IPS DF 4.7 (cell line): ENCODE measurements around the gene SRSF2.
"Not testable (repeated sequence)": the region's sequence is repeated elsewhere in the genome, so short reads cannot be mapped to it uniquely, and the experiment has no call there.

Source experiments
- DNase-seq: peaks from one replicate; pipeline ENCODE4 v3.0.0-alpha.2; 2013; ENCODE audit warnings: low spot score; ENCODE audit errors: extremely low read depth

The SRSF2 gene

GRCh38 chr17:76721463-76721862, 15.7 kb downstream of the SRSF2 start:
- no peak for DNase-seq

- DNase-seq, result no peak
These were observed 16.2 kb downstream of the SRSF2 start for GRCh38 chr17:76720941-76721340.

- no peak for DNase-seq
These were observed 16.9 kb downstream of the SRSF2 start for GRCh38 chr17:76720211-76720610.

- no peak for DNase-seq
These were observed 18.6 kb downstream of the SRSF2 start for GRCh38 chr17:76718516-76718915.

- no peak for DNase-seq
These were observed 20.3 kb downstream of the SRSF2 start for GRCh38 chr17:76716839-76717215.

- no peak for DNase-seq
These were observed 20.8 kb downstream of the SRSF2 start for GRCh38 chr17:76716146-76716838.

- DNase-seq, result no peak
These were observed 21.7 kb downstream of the SRSF2 start for GRCh38 chr17:76715496-76715830.

GRCh38 chr17:76714822-76715495, 22.2 kb downstream of the SRSF2 start:
- DNase-seq, result no peak

GRCh38 chr17:76714336-76714735, 22.8 kb downstream of the SRSF2 start:
- no peak for DNase-seq

- DNase-seq, result no peak
These were observed 23.4 kb downstream of the SRSF2 start for GRCh38 chr17:76713765-76714164.

- not testable (repeated sequence) for DNase-seq
These were observed 24.8 kb downstream of the SRSF2 start for GRCh38 chr17:76712321-76712720.

GRCh38 chr17:76710863-76711611, 26.1 kb downstream of the SRSF2 start, which contains the start of gene MXRA7:
MXRA7 (minus strand) TSS chr17:76710965; CDS start chr17:76710946, 19 bp downstream.
- no peak for DNase-seq

GRCh38 chr17:76709951-76710862, 26.9 kb downstream of the SRSF2 start:
- not testable (repeated sequence) for DNase-seq

- no peak for DNase-seq
These were observed 27.8 kb downstream of the SRSF2 start for GRCh38 chr17:76709077-76709950.

- peak; percentile 56 for DNase-seq
These were observed 28.9 kb downstream of the SRSF2 start for GRCh38 chr17:76707985-76708807.

- DNase-seq, result no peak
These were observed 30.3 kb downstream of the SRSF2 start for GRCh38 chr17:76706817-76707216.

GRCh38 chr17:76704805-76705204, 32.3 kb downstream of the SRSF2 start:
- DNase-seq, result no peak

GRCh38 chr17:76702941-76703637, 34.0 kb downstream of the SRSF2 start:
- no peak for DNase-seq

GRCh38 chr17:76702076-76702475, 35.1 kb downstream of the SRSF2 start:
- no peak for DNase-seq
